ENCODE results near the gene AP1S1. TPM values are rescaled to one million over a fixed set of nuclear protein-coding genes. Genes with fewer than 3 reads are reported as not detected.
A peak's percentile ranks its signal among the peaks of the same experiment; 100 is the strongest.

AP1S1 gene
- total and polyA plus RNA-seq, 9 of the 15 experiments (the other 6 are each of a cell fraction or from before 2014, with no cell fraction given) = 4.4 to 149 (median 89.4) TPM

GRCh38 chr7:101174322-101174854, 20.1 kb downstream of the AP1S1 start (continued):
- TF ChIP-seq CBX1 (IDR thresholded peaks at IDR 0.05; ENCODE audit: low read depth) (peak; percentile 65; the same call in 1 of the 2 replicates), TCF7L2 (IDR thresholded peaks at IDR 0.05; ENCODE audit: low read depth, low read length) (no peak), PML (IDR thresholded peaks at IDR 0.05; ENCODE audit: low read length) (peak; percentile 64), TFAP4 (CRISPR knock-in tag; IDR thresholded peaks at IDR 0.05; ENCODE audit: borderline replicate concordance) (no peak), ZNF766 (CRISPR knock-in tag; conservative IDR thresholded peaks at IDR 0.05) (no peak), E2F1 (CRISPR knock-in tag; IDR thresholded peaks at IDR 0.05) (no peak), PCBP2 (IDR thresholded peaks at IDR 0.05; ENCODE audit: low read depth, low read length, poor library complexity, severe bottlenecking) (no peak), C11orf30 (IDR thresholded peaks at IDR 0.05; ENCODE audit: low read depth) (no peak), EP400 (IDR thresholded peaks at IDR 0.05) (no peak), POLR2A (conservative IDR thresholded peaks at IDR 0.05) (peak; percentile 67), MBD2 (IDR thresholded peaks at IDR 0.05; ENCODE audit: borderline replicate concordance, low read depth) (peak; percentile 22; the same call in 1 of the 2 replicates)
